Activated CD4-positive, alpha-beta T cell treated with anti-CD3 and anti-CD28 coated beads, Interleukin-2, Interleukin-4, amounts not matched to agents 100 ng/mL and 50 ng/mL, durations not matched to agents 16 hours and 8 hours (primary cell): Measurements from ENCODE around the gene POLE3.
A peak's percentile ranks its signal among the peaks of the same experiment; 100 is the strongest.
"Not testable (repeated sequence)": the region's sequence is repeated elsewhere in the genome, so short reads cannot be mapped to it uniquely, and the experiment has no call there.

ENCODE experiments used
- DNase-seq: peaks from one replicate; pipeline ENCODE4 v3.0.0-alpha.2; 2020; ENCODE audit warnings: low spot score

POLE3 gene

DNA sequence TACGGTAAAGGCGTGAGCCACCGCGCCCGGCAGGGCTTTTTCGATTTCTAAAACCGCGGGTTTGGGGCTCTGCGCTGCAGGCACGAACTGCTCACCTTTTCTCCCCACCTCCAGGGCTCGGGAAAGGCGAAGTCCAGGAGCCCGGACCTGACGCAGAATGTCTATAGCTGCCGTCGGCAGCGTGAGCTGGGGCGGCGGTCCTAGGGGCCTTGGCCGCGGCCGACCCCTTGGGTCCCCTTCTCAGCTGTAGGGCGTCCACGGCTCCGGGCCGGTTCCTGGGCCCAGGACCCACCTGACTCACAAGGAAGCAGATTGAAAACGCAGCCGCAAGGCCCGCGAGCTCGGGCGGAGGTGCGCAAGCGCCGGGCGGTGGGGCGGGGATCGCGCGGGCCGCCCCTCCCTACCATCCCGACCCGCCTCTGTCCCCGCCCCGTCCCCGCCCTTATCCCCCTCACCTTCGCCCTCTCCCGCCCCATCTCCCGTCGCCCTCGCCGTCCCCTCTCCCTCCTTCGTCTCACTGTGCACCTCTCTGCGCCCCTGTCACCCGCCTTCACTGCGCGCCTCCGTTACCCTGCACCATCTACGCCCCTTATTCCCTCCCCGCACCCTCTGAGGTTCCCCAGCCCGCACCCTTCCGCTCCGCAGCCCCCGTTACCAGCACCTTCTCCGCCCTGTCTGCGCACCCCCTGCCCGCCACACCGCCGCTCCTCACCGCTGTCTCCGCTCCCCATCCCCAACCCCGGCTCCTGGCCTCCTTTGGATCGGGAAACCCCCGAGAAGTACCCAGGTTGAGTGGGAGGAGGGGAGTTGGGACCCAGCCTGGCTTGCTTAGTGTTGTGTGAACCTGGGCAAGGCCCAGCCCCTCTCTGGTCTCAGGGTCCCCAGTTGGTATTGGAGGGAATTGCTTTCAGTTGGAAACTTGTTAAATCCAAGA, 33.6 kb downstream of the POLE3 start, which contains the start of gene HDHD3:
Gene HDHD3 (minus strand): TSS at position 353 of the 934 bp plus-strand sequence. CDS start 2,632 bp downstream, outside the sequence.
- peak; percentile 84 for DNase-seq

DNA sequence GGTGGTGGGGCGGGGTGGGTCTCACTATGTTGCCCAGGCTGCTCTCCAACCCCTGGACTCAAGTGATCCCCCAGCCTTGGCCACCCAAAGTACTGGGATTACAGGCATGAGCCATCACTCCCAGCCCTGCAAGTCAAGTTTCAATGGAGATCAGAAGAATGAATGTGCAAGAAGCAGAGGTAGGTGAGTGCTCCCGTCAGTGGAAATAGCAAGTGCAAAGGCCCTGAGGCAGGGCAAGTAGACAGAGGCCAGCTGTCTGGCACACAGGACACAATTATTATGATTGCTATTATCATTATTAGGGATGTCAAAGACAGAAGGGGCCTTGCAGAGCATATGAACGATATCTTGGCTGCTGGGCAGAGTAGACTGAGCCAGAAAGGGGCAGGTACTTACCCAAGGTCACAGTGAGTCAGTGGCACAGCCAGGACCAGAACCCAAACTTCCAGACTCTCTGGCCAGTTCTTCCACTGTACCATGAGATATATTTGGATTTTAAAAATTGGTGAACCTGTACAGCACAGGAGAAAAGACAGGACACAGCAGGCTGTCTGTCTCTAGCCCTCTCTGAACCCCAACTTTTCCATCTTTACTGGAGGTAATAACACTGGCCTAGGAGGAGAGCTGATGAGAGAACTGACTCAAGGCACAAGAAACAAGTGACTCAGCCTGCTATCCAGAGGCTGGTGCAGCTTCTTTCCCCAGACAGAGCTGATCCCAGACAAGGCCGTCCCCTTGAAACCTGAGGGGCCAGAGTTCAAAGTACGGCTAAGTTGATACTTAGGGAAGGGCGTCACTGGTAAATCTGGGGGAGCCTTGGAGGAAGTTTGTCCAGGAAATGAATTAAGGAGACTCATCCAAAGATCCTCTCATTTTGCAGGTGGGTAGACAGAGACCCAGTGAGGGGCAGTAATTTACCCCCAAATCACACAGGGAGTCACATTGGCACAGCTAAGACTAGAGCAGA, 35.1 kb downstream of the POLE3 start:
- no peak for DNase-seq

DNA sequence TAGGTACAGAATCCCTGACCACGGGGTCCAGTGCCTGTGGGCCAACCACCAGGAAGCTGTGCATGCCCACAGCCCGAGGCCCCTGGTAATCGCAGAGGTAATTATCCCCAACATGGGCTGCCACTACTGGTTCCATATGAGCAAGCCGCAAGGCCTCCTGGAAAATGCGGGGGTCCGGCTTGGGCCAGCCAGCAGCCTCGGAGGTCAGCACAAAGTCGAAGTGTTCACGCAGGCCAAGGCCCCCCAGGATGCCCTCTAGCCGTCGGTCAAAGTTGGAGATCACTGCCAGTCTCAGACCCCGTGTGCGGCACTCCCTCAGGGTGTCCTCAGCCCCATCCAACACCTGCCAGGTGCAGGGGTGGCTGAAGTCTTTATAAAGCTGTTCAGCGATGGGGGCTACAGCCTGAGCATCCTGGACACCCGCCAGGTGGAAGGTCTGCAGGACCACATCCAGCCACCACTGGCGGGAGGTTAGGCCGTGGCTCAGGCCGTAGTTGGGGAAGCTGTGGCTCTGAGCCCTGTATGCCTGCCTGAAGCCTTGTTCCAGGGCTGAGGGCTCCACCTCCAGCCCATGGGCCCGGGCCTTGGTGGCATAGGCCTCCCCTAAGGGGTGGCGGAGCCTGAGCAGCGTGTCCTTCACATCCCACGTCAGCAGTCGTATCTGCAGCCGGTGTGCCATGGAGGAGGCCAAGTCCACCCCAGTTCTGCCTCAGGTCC, 36.6 kb downstream of the POLE3 start:
- DNase-seq: no peak

DNA sequence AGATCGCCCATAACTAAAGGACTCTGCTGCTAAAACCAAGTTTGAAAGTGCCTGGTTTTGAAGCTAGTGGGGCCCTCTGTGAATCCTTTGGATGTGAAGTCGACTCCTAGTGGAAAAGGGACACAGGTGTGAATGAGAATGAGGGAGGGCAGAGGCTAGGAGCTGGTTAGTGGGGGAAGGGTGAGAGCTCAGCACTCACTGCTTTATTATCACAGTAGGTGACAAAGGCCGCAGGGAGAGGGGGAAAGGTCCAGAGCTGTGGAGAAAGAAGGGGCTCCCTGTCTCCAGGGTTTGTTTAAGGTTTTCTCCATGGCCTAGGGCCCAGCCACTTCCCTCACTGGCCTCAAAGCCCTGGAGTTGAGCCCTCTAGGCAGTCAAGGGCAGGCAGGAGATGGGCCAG, 37.2 kb downstream of the POLE3 start:
- DNase-seq: no peak

DNA sequence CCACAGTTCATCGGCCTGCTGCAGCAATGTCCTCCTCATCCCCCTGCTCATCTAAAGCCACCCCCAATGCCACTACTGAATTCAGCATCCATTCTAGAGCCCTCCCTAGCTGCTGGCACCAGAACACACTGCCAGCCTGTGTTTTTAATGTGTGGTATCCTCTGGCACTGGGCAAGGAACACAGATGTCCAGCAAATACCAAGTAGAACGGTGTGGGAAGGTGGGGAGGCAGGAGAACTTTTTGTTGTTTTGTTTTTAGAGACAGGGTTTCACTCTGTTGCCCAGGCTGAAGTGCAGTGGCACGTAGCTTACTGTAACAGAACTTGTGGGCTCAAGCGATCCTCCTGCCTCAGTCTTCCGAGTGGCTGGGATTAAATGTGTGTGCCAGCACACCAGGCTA, 38.4 kb downstream of the POLE3 start:
- no peak for DNase-seq

DNA sequence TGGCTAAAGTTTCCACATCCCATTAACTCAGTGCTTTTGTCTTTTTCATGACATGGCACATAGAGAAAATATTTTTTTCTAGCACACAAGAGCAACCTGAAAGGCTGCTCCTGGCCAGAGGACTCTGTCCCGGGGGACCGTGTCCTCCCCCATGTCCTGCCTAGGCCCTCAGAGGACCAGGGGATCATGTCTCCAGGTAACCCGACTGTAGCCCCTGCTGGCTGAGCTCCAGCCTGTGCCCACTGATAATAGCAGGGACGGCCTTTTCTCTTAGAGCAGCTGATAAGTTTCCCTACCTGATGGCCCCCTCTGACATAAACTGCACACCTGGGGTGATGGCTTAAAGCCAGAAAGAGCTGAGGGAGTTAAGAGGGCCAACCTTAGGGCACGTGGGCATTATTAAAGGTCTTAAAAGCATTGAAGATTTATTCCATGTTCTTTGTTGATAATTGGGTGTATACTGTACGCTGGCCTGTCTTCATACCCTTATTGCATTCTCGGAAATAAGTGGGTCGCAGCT, 39.6 kb downstream of the POLE3 start:
- DNase-seq: no peak

DNA sequence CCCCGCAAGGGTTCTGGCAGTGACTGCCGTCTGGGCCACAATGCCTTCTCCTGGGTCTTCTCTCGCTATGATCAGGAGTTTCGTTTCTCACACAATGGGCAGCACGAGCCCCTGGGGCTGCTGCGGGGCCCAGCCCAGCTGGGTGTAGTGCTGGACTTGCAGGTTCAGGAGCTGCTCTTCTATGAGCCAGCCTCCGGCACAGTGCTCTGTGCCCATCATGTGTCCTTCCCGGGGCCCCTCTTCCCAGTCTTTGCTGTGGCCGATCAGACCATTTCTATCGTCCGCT, 40.7 kb downstream of the POLE3 start:
- no peak for DNase-seq

DNA sequence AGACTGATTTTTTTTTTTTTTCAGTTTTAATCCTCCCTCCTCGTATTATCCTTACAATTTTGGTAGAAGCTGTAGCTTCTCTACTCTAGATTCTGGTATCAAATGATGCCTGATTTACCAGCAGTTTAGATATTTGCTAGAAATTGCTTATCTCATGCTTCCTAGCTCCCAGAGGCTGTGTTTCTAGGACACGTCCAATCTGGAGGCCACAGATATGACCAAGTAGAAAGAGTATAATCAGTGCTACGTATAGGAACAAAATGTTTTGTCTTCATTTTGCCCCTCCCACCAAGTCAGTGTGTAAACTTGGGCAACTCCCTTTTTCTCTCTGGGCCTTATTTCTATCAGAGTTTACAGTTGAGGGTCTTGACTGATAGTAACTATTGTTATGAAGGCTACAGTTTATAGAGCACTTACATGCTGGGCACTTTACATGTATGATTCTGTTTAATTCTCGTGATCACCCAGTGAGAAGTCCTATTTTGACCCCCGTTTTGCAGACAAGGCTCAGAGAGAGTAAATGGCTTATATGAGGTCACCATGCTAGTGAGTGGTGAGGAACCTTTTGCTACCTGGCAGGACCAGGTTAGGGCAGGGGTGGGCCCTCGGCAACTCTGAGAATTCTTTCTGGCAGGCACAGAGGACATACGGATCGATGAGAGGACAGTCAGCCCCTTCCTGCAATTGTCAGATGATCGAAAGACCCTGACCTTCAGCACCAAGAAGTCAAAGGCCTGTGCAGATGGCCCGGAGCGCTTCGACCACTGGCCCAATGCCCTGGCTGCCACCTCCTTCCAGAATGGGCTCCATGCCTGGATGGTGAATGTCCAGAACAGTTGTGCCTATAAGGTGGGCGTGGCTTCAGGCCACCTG, 41.3 kb downstream of the POLE3 start:
- no peak for DNase-seq

DNA sequence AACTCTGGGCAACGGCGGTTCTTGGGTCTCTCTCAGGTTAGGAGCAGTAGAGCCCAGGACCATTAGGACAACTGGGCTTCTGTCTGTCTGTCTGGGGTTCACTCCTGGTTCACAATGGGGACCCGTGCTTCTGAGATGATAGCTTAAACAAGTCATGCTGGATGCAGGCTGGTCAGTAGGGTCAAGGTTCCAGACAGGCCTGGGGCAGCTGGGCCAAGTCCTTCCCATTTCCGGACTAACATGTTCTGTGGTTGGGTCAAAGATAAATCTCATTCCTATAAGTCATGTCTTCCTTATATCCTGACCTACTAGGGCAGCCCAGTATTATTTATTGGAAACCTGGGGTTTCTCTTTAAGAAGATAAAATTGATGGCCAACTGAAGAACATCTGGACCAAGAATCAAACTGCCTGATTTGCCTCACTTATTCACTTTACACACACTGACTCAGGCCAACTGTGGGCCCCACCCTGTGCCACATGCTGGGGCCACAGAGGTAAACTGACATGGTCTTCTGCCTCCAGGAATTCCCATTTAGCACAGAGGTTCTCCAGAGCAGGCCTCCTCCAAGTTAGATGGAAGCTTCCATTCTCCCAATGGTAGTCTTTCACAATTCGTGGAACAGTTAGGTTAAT, 42.0 kb downstream of the POLE3 start:
- no peak for DNase-seq

DNA sequence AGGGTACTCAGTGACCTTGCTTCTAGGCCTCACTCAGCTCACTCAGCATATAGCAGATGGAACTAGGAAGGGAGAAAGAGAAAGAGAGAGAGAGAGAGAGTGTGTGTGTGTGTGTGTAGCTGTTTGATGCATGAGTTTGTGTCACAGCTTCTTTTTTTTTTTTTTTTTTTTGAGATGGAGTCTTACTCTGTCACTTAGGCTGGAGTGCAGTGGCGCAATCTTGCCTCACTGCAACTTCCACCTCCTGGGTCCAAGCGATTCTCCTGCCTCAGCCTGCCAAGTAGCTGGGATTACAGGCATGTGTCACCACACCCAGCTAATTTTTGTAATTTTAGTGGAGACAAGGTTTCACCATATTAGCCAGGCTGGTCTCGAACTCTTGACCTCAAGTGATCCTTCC, 44.8 kb downstream of the POLE3 start:
- not testable (repeated sequence) for DNase-seq

DNA sequence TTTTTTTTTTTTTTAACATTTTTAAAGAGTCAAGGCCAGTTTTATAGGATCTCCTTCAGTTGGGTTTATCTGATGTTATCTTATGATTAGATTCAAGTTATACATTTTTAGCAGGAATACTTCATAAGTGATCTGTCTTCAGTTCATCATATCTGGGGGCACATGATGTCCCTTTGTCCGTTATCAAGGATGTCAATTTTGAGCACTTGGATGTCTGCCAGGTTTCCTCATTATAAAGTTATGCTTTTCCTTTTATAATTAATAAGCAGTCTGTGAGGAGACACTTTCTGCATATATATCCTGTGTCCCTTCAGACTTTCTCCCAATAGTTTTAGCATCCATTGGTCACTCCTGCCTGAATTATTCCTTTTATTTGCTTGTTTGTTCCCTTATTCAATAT, 45.5 kb downstream of the POLE3 start:
- DNase-seq: no peak

DNA sequence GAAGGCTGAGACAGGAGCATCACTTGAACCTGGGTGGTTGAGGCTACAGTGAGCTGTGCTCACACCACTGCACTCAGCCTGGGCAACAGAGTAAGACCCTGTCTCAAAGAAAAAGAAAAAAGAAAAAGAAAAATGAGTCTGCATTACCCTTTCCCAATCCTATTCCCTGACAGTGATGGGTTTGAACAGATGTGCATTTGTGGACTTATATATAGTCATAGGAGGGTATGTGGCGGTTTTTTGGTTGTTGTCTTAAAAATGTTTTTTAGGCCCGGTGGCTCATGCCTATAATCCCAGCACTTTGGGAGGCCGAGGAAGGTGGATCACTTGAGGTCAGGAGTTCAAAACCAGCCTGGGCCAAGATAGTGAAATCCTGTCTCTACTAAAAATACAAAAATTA, 47.1 kb downstream of the POLE3 start:
- DNase-seq: no peak

DNA sequence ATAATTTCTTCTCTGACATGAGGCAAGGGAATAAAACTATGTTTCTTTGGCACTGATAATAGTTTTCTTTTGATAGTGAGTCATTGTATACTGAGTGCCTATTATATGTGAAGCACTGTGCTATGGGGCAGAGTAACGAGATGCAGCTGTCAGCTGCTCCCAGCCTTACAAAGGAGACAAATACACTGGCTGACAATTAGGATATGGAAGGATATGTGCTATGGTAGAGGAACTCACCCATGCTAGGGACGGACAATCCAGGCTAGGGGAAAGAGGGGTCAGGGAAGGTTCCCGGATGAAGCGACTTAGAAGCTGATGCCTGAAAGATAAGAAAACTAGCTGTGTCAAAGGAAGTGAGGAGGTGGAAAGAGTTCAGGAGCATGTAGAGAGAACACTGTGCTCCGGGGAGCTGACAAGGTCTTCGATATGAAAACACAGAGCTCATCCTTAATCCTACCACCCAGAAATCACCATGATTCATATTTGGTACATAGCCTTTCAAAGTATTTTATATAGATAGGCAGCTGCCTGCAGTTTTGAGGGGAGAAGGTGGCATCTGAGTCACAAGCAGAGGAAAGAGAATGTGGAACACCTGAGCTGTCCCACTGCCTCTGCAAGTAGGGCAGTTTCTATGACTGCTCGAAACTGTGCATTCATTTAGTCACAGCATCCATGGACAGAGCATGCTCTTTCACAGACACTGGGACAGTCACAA, 49.0 kb downstream of the POLE3 start:
- DNase-seq: no peak

DNA sequence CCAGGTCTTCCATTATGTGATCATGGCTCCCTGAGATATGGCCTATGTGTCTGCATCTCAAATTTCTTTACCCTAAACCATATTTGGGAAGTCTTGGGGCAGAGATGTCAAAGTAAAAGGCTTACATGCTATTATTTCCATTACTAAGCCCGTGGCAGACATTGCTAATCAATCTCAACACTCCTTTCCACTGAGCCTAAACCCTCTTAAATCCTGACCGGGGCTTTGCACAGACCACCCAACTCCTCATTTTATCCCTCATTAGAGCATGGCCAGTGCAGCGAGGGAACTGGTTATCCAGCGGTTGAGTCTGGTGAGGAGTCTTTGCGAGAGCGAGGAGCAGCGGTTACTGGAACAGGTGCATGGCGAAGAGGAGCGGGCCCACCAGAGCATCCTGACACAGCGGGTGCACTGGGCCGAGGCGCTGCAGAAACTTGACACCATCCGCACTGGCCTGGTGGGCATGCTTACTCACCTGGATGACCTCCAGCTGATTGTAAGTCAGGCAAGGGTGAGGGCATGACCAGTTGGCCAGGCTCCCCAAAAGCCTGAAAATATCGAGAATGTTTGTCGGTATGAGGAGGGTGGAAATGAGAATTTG, 50.1 kb downstream of the POLE3 start:
- DNase-seq: no peak

DNA sequence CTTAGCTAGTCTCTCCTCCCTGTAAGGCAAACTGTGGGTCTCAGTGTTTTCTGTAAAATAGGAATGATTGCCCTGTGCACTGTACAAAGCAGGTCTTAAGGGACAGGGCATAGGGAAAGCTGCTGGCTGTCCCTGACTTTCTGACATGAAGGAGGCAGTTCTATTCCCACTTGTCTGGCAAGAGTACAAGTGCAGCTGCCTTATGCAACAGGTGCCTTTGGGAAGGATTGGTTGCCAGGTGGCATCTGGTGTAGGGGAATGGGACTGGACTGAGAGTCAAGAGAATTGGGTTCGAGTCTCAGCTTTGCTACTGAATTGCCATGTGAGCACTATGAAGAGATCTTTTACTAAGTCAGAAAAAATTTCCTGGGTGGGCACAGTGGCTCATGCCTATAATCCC, 51.1 kb downstream of the POLE3 start:
- no peak for DNase-seq
